Measurements from ENCODE around the gene PLEKHF1.

DNA sequence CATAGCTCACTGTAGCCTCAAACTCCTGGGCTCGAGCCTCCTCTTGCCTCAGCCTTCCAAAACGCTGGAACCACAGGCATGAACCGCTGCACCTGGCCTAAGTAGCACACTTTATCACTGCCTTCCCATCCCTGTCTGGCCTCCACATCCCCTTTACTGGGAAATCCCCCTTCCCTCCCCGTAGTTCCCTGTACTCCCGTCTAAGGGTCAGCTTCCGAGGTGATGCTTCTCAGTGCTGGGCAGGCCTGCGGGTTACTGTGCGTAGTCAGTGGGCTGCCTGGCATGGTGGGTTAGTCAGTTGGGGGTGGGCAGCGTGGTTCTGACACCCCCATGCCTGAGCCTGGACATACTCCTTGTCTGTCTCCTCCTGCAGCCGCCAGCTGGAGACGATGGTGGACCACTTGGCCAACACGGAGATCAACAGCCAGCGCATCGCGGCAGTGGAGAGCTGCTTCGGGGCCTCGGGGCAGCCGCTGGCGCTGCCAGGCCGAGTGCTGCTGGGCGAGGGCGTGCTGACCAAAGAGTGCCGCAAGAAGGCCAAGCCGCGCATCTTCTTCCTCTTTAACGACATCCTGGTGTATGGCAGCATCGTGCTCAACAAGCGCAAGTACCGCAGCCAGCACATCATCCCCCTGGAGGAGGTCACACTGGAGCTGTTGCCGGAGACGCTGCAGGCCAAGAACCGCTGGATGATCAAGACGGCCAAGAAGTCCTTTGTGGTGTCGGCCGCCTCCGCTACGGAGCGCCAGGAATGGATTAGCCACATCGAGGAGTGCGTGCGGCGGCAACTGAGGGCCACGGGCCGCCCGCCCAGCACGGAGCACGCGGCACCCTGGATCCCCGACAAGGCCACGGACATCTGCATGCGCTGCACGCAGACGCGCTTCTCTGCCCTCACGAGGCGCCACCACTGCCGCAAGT, 8.4 kb downstream of the PLEKHF1 start:
- TF ChIP-seq, protein P1, sequence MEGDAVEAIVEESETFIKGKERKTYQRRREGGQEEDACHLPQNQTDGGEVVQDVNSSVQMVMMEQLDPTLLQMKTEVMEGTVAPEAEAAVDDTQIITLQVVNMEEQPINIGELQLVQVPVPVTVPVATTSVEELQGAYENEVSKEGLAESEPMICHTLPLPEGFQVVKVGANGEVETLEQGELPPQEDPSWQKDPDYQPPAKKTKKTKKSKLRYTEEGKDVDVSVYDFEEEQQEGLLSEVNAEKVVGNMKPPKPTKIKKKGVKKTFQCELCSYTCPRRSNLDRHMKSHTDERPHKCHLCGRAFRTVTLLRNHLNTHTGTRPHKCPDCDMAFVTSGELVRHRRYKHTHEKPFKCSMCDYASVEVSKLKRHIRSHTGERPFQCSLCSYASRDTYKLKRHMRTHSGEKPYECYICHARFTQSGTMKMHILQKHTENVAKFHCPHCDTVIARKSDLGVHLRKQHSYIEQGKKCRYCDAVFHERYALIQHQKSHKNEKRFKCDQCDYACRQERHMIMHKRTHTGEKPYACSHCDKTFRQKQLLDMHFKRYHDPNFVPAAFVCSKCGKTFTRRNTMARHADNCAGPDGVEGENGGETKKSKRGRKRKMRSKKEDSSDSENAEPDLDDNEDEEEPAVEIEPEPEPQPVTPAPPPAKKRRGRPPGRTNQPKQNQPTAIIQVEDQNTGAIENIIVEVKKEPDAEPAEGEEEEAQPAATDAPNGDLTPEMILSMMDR (IDR thresholded peaks at IDR 0.05): no peak
- TF ChIP-seq POLR2A (IDR thresholded peaks at IDR 0.05): no peak
